Activated T-helper 1 cell treated with anti-CD3 and anti-CD28 coated beads, Interleukin-12 subunit alpha, Interleukin-12 subunit beta, Interleukin-2, Interleukin-4 antibody, amounts not matched to agents 30 ng/mL and 10 ng/mL and 1 ng/mL, durations not matched to agents 14 hours and 24 hours and 36 hours (primary cell): ENCODE measurements around the gene FBXL13. TPM values are rescaled to one million over a fixed set of nuclear protein-coding genes. Genes with fewer than 3 reads are reported as not detected.
A peak's percentile ranks its signal among the peaks of the same experiment; 100 is the strongest.
"Not testable (repeated sequence)": the region's sequence is repeated elsewhere in the genome, so short reads cannot be mapped to it uniquely, and the experiment has no call there.

Experiments used
- DNase-seq: peaks from one replicate; pipeline ENCODE4 v3.0.0; 2021; ENCODE audit warnings: low spot score
- H3K27ac Mint-ChIP-seq: one replicate; pipeline ENCODE4 v1.8.0; 2021; ENCODE audit warnings: mild to moderate bottlenecking, mixed read lengths
- H3K27me3 Mint-ChIP-seq: one replicate; pipeline ENCODE4 v1.8.0; 2022; ENCODE audit warnings: mild to moderate bottlenecking, moderate library complexity, mixed read lengths; ENCODE audit not compliant: insufficient read depth
- H3K36me3 Mint-ChIP-seq: one replicate; pipeline ENCODE4 v1.8.0; 2021; ENCODE audit warnings: low read depth, mixed read lengths
- H3K4me1 Mint-ChIP-seq: one replicate; pipeline ENCODE4 v1.8.0; 2021; ENCODE audit warnings: low read depth, mixed read lengths
- H3K4me3 Mint-ChIP-seq: one replicate; pipeline ENCODE4 v1.8.0; 2021; ENCODE audit warnings: mild to moderate bottlenecking, moderate library complexity, mixed read lengths
- H3K9me3 Mint-ChIP-seq: one replicate; pipeline ENCODE4 v1.8.0; 2021; ENCODE audit warnings: mixed read lengths
- intact Hi-C: fragments of 100-400 bp; cut with micrococcal nuclease; formaldehyde crosslinking; loops from one replicate; pipeline ENCODE4 v1.15.1; 2024
- total RNA-seq: library from RNA; stranded (reverse); gene quantifications from 2 replicates; pipeline ENCODE4 v1.2.3, GENCODE V29; 2022

The FBXL13 gene
- total RNA-seq, 1 donor from 2014 or later, result 0.34 TPM

DNA sequence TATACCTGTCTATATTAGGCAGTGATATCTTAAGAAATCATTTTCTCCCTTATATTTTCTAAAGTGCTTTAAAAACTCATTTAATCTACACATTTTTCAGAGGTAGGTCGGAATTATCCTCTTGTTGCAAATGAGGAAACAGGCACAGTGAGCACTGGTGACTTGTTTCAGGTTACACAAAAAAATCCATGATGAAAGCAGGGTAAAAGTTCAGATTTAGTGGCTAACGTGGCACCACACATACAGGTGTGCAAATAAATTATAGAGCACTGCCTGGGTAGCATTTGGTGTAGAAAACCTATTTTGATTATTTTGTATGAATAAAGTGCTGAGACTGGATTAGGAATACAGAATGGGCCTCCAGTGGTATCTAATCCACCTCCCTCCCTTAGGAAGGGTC lies 26.9 kb upstream of the FBXL13 start:
- no peak overlapping the region for H3K27ac Mint-ChIP-seq
- no peak overlapping the region for H3K4me3 Mint-ChIP-seq
- no peaks in the 10 kb centered on the region for H3K4me1 Mint-ChIP-seq
- H3K36me3 Mint-ChIP-seq, result peaks cover 14% of the 10 kb centered on the region
- H3K9me3 Mint-ChIP-seq, result no peaks in the 10 kb centered on the region
- no peaks in the 10 kb centered on the region for H3K27me3 Mint-ChIP-seq
- intact Hi-C loops, result no loop called here
- DNase-seq, result no peak

DNA sequence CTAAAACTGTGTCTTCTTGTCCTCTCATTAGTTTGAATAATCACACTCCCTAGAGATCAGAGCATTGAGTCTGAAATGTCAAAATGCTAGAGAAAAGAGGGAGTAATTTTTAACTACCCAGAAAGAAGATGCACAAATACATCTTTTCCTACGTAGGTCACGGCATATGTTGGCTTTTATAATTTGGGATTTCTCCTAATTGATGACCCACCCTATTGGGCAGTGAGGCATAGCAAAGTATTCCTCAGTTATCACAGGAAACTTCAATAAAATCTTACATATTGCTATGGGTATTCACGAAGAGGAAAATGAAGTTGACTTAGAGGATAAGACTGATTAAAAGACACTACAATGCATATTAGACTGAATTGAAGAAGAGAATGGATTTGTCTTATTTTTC lies 25.8 kb upstream of the FBXL13 start:
- Mint-ChIP-seq H3K4me1 (no peaks in the 10 kb centered on the region), H3K27me3 (no peaks in the 10 kb centered on the region), H3K36me3 (peaks cover 18% of the 10 kb centered on the region), H3K27ac (no peak overlapping the region), H3K4me3 (no peak overlapping the region), H3K9me3 (no peaks in the 10 kb centered on the region)
- no peak for DNase-seq
- intact Hi-C loops, result no loop called here

DNA sequence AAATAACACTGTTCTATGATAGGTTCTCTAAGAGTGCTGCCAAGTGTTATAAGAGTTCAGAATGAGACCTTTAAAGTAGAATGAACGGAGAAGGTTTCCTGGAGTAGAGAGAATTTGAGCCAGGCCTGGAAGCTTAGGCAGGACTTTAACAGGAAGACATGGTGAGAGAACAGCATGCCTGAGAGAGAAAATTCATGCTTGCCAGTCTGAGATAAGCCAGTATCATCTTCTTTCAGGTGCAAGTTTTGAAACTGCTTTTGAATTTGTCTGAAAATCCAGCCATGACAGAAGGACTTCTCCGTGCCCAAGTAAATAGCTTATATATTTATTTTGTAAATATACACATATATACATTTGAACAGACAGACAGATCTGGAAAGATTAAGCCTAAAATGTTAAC lies 22.4 kb upstream of the FBXL13 start:
- intact Hi-C loops, result no loop called here
- Mint-ChIP-seq H3K27ac (no peak overlapping the region), H3K36me3 (peaks cover 27% of the 10 kb centered on the region), H3K9me3 (no peaks in the 10 kb centered on the region), H3K4me3 (no peak overlapping the region), H3K4me1 (peaks cover 4% of the 10 kb centered on the region), H3K27me3 (no peaks in the 10 kb centered on the region)
- no peak for DNase-seq

DNA sequence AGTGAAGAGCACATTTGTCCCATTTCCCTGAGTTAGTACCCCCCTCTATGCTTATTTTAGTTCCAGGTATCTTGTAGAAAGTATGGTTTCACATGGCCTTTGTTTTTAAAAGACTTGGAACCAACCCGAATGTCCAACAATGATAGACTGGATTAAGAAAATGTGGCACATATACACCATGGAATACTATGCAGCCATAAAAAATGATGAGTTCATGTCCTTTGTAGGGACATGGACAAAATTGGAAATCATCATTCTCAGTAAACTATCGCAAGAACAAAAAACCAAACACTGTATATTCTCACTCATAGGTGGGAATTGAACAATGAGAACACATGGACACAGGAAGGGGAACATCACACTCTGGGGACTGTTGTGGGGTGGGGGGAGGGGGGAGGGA lies 21.0 kb upstream of the FBXL13 start:
- H3K36me3 Mint-ChIP-seq, result peaks cover 29% of the 10 kb centered on the region
- H3K27ac Mint-ChIP-seq, H3K27me3 Mint-ChIP-seq, H3K4me3 Mint-ChIP-seq, intact Hi-C loops, H3K4me1 Mint-ChIP-seq, DNase-seq, H3K9me3 Mint-ChIP-seq: not testable (repeated sequence)

DNA sequence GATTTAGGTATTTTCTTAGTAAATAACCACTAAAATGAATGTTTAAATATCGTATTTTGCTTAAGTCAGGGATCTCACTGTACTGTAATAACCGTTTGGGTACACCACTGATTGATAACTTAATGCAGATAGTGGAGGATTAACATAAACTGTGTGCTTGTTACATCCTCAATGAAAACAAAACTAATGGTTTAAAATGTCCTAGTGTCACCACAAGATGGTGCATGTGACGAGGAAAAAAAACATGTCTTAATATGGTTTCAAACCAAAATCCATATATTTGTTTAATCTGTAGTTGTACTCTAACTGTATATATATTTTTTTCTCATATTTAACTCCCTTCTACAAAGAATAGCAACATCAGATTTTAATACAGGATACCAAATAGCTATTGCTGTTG lies 19.5 kb upstream of the FBXL13 start:
- no peaks in the 10 kb centered on the region for H3K27me3 Mint-ChIP-seq
- no peaks in the 10 kb centered on the region for H3K9me3 Mint-ChIP-seq
- intact Hi-C loops, result no loop called here
- H3K27ac Mint-ChIP-seq, result no peak overlapping the region
- no peak overlapping the region for H3K4me3 Mint-ChIP-seq
- no peak for DNase-seq
- H3K36me3 Mint-ChIP-seq, result peaks cover 33% of the 10 kb centered on the region
- peaks cover 4% of the 10 kb centered on the region for H3K4me1 Mint-ChIP-seq

DNA sequence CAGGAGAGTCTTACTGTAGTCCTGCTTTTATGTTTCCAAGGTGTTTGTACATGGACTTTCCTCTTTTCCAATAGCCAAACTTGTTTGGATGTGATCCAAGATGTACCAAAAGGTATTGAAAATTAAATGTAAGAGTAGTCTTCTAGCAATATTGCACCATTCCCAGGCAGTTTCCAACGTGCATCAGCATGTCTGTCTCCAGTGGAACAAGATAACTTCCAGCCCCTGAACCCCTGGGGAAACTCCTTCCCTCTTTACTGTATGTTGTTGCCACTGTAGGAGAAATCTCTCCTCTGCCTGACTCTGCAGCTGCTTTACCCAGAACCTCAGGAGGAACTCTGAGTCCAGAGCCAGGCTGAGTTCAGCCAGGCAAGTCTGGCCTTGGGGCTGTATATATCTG lies 18.8 kb upstream of the FBXL13 start:
- intact Hi-C loops, result no loop called here

DNA sequence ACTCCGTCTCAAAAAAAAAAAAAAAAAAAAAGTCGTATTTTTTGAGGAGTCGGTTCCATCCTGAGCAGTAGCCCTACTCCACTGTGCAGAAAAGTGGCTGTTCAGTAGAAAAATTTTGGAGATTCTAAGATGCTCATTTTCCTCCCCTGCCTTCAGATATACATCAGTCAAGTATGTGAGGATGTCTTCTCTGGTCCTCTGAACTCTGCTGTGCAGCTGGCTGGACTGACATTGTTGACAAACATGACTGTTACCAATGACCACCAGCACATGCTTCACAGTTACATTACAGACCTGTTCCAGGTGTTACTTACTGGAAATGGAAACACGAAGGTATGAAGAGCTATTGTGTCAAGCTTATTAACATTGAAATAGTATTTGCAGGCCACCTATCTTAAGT lies 17.7 kb upstream of the FBXL13 start:
- intact Hi-C loops, H3K9me3 Mint-ChIP-seq, H3K4me1 Mint-ChIP-seq, H3K27me3 Mint-ChIP-seq, H3K4me3 Mint-ChIP-seq, DNase-seq, H3K27ac Mint-ChIP-seq: not testable (repeated sequence)
- peaks cover 39% of the 10 kb centered on the region for H3K36me3 Mint-ChIP-seq

More for the DNA sequence above, 18.8 kb upstream of the FBXL13 start:
- Mint-ChIP-seq H3K4me3 (no peak overlapping the region), H3K4me1 (peaks cover 4% of the 10 kb centered on the region), H3K9me3 (no peaks in the 10 kb centered on the region), H3K27ac (no peak overlapping the region), H3K36me3 (peaks cover 36% of the 10 kb centered on the region), H3K27me3 (no peaks in the 10 kb centered on the region)
- DNase-seq, result no peak

DNA sequence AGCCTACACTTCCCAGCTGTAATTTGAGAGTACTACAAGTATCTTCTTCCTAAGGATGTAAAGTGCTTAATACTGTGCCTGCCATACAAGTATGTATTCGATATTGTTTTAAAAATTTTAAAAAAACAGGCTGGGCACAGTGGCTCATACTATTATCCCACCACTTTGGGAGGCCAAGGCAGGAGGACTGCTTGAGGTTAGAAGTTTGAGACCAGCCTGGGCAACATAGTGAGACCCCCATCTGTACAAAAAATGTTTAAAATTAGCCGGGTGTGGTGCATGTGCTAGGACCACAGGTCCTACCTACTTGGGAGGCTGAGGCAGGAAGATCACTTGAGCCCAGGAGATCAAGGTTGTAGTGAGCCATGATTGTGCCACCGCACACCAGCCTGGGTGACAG lies 8.6 kb upstream of the FBXL13 start:
- no peaks in the 10 kb centered on the region for H3K9me3 Mint-ChIP-seq
- no peak overlapping the region for H3K27ac Mint-ChIP-seq
- peaks cover 12% of the 10 kb centered on the region for H3K36me3 Mint-ChIP-seq
- DNase-seq, result no peak
- H3K4me1 Mint-ChIP-seq, result peaks cover 7% of the 10 kb centered on the region
- intact Hi-C loops, result no loop called here
- H3K4me3 Mint-ChIP-seq, result no peak overlapping the region
- no peaks in the 10 kb centered on the region for H3K27me3 Mint-ChIP-seq

DNA sequence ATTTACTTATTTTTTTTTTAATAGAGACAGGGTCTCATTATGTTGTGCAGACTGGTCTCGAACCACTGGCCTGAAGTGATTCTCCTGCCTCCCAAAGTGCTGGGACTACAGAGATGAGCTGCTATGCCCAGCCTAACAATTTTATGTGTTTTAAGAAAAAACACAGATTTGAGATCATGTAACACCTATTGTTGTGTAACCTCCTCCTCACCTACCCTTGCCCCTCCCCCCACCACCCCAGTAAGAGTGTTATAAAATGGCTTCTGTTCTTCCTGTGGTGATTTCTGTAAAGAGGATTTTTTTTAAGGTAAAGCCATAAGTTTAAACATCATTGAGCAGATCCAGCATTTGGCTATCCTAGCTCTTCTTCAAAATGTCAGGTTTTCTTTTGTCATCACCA lies 7.9 kb upstream of the FBXL13 start:
- intact Hi-C loops, result no loop called here
- Mint-ChIP-seq H3K27me3 (no peaks in the 10 kb centered on the region), H3K4me3 (no peak overlapping the region), H3K9me3 (no peaks in the 10 kb centered on the region), H3K27ac (no peak overlapping the region), H3K36me3 (peaks cover 11% of the 10 kb centered on the region), H3K4me1 (peaks cover 9% of the 10 kb centered on the region)
- no peak for DNase-seq

DNA sequence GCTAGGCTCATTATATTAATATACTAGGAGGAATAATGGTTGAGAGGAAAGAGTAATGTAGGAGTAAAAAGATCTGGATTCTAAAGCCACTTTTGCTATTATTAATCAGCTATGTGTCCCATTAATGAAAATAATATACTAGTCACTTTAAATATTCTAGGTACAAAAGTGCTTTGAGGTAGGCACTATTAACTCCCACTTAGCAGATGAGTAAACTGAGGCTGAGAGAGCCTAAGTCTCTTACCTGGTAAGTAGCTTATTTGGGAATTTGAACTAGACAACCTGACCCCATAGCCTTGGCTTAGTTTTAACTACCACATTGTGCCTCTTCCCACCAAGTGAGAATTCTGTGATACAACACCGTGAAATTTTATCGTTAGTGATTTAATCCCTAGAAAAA lies 6.3 kb upstream of the FBXL13 start:
- H3K36me3 Mint-ChIP-seq, result peaks cover 8% of the 10 kb centered on the region

DNA sequence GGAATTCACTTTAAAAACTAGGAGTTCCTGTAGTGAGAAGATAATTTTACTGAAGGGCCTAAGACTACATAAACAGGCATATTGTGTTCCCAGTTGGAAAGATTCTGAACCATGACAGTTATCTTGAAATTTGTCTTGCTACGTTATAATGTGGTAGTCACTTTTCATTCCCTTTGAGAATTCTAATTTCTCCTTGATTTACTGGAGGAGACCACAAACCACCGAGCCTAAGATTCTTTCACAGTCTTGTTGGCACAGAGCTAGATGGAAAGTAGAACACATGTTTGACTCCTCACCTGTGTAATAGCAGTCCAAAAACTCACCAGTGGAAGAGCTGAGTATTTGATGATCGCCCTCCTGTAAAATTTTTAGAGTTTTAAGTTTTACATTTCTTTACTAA lies 5.2 kb upstream of the FBXL13 start:
- H3K36me3 Mint-ChIP-seq, result peaks cover 11% of the 10 kb centered on the region
- H3K27ac Mint-ChIP-seq, result no peak overlapping the region
- intact Hi-C loops, result loop anchor here (5.0 kb wide), 2 partner anchors 217 to 1127 kb away; partner anchors contain the start of genes ORC5 and PMPCB

More for the DNA sequence above, 6.3 kb upstream of the FBXL13 start:
- Mint-ChIP-seq H3K27ac (no peak overlapping the region), H3K4me1 (peaks cover 13% of the 10 kb centered on the region), H3K4me3 (no peak overlapping the region), H3K27me3 (no peaks in the 10 kb centered on the region), H3K9me3 (no peaks in the 10 kb centered on the region)
- no peak for DNase-seq
- intact Hi-C loops, result no loop called here

DNA sequence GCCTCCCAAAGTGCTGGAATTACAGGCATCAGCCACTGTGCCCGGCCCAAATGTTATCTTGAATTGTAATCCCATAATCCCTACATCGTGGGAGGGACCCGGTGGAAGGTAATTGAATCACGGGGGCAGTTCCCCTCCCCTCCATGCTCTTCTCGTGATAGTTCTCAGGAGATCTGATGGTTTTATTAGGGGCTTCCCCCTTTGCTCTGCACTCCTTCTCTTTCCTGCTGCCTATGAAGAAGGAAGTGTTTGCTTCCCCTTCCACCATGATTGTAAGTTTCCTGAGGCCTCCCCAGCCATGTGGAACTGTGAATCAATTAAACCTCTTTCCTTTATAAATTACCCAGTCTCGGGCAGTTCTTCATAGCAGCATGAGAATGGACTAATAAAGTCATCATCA lies 3.6 kb upstream of the FBXL13 start:
- H3K36me3 Mint-ChIP-seq, H3K27me3 Mint-ChIP-seq, H3K9me3 Mint-ChIP-seq, H3K27ac Mint-ChIP-seq, DNase-seq: not testable (repeated sequence)
- H3K4me1 Mint-ChIP-seq, result peaks cover 31% of the 10 kb centered on the region
- intact Hi-C loops, result loop anchor here (5.0 kb wide), 2 partner anchors 219 to 1129 kb away; partner anchors contain the start of genes ORC5 and PMPCB
- H3K4me3 Mint-ChIP-seq, result peak overlapping the region; percentile 30

More for the DNA sequence above, 5.2 kb upstream of the FBXL13 start:
- Mint-ChIP-seq H3K4me1 (peaks cover 19% of the 10 kb centered on the region), H3K27me3 (no peaks in the 10 kb centered on the region), H3K4me3 (no peak overlapping the region), H3K9me3 (no peaks in the 10 kb centered on the region)
- DNase-seq, result no peak

DNA sequence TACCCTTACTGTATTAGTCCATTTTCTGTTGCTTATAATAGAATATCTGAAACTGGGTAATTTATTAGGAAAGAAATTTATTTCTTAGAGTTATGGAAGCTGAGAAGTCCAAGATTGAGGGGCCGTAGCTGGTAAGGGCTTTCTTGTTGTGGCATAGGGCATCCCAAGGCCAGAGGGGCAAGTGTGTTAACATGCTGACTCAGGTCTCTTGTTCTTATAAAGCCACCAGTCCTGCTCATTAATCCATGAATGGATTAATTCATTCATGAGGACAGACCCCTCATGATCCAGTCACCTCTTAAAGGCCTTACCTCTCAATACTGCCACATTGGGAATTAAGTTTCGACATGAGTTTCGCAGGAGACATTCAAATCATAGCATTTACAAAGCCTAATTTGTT lies 2.7 kb upstream of the FBXL13 start:
- no peak overlapping the region for H3K27ac Mint-ChIP-seq
- H3K36me3 Mint-ChIP-seq, result peaks cover 9% of the 10 kb centered on the region
- no peak overlapping the region for H3K4me3 Mint-ChIP-seq
- no peaks in the 10 kb centered on the region for H3K27me3 Mint-ChIP-seq
- DNase-seq, result no peak
- H3K4me1 Mint-ChIP-seq, result peaks cover 31% of the 10 kb centered on the region
- intact Hi-C loops, result loop anchor here (5.0 kb wide), 2 partner anchors 220 to 1130 kb away; partner anchors contain the start of genes ORC5 and PMPCB
- H3K9me3 Mint-ChIP-seq, result no peaks in the 10 kb centered on the region

DNA sequence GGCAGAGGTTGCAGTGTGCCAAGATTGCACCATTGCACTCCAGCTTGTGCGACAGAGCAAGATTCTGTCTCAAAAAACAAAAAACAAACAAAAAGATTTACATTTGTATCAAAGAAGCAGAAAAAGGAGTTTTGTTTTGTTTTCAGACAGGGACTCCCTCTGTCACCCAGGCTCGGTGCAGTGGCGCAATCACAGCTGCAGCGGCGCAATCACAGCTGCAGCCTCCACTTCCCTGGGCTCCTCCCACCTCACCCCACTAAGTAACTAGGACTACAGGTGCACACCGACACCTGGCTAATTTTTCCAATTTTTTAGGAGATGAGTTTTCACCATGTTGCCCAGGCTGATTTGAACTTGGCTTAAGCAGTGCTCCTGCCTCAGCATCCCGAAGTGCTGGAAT lies 2.2 kb upstream of the FBXL13 start:
- Mint-ChIP-seq H3K9me3 (no peaks in the 10 kb centered on the region), H3K4me3 (peak overlapping the region; percentile 98), H3K4me1 (peaks cover 28% of the 10 kb centered on the region), H3K27me3 (no peaks in the 10 kb centered on the region), H3K27ac (no peak overlapping the region), H3K36me3 (peaks cover 9% of the 10 kb centered on the region)
- no peak for DNase-seq
- intact Hi-C loops, result loop anchor here (5.0 kb wide), 2 partner anchors 221 to 1131 kb away; partner anchors contain the start of genes ORC5 and PMPCB
